GM21390 (cell line): Measurements from ENCODE around the gene EBI3.
"Not testable (repeated sequence)": the region's sequence is repeated elsewhere in the genome, so short reads cannot be mapped to it uniquely, and the experiment has no call there.

Experiments used
- ATAC-seq: cut with Tn5 transposase; IDR thresholded peaks from one replicate; pipeline ENCODE4 v1.9.1; 2021; ENCODE audit not compliant: unreplicated experiment

Gene EBI3

GRCh38 chr19:4199699-4200293, 29.5 kb upstream of the EBI3 start:
- no peak for ATAC-seq

- ATAC-seq: no peak
Measured at GRCh38 chr19:4200940-4201542, 28.3 kb upstream of the EBI3 start.

GRCh38 chr19:4201798-4202197, 27.5 kb upstream of the EBI3 start:
- ATAC-seq: no peak

DNA sequence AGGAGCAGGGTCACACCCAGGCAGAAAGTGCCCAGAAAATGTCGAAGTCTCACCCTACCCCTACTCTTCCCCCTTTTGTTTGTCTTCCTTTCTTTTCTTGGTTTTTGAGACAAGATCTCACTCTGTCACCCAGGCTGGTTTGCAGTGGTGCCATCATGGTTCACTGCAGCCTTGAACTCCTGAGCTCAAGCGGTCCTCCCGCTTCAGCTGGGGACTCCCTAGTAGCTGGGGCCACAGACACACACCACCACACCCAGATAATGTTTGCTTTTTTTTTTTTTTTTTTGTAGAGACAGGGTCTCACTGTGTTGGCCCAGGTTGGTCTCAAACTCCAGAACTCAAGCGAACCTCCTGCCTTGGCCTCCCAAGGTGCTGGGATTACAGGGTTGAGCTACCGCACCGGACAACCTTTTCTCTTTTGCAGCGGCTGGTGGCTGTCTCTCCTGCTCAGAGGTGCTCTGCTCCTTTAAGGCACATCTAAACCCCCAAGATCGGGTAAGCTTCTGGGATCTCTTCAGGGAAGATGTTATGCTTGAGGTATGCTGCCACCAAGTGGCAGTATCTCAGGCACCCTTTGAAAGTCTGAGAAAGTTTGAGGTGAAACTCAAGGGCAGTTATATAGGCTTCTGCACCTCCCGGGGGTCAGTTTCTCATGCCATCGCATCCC, 22.4 kb upstream of the EBI3 start:
- ATAC-seq: no peak

DNA sequence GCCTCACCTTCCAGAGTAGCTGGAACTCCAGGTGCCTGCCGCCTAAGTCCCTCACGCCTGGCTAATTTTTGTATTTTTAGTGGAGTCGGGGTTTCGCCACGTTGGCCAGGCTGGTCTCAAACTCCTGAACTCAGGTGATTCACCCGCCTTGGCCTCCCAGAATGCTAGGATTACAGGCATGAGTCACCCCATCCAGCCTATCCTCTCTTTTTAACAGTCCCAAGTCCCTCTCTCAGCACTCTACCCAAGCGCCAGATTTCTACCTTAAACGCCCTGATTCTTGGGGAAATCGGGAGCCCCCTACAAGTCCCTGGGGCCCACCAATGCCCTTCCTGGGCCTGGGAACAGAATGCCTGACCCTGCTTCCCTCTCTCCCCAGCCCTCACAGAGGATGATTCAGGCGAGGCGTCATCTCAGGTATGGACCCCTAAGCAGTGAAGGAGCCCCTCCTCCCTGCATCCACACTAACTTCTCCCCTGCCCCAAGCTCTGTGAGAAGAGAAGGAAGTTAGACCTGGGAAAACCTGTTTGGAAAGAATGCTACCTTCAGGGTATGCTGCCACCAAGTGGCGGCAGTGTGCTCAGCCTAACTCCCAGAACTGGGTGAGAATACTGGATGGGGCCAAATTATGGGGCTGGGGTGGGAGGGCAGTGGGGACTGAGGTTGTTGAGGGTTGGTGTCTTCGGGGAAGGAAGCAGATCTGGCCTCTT, 20.8 kb upstream of the EBI3 start:
- ATAC-seq: no peak

- no peak for ATAC-seq
Measured at GRCh38 chr19:4210166-4210731, 19.1 kb upstream of the EBI3 start.

GRCh38 chr19:4213116-4213515, 16.2 kb upstream of the EBI3 start:
- no peak for ATAC-seq

DNA sequence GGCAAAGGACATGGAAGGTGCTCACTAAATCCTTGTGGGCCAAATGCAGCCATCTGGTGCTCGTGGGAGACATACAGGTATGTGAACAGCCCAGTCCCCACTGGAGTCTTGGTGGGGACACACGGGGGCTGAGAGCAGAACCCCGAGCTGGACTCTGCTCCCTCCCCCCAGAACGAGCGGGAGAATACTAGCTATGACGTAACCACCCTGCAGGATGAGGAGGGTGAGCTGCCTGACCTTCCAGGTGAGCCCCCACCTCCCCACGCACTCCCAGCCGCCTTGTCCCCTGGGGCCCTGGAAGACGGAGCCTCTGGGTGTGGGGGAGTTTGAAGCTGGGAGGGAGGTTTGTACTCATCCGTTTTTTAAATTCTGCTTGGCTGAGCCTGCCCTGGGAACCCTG, 13.5 kb upstream of the EBI3 start:
- no peak for ATAC-seq

- no peak for ATAC-seq
Measured at GRCh38 chr19:4216846-4217245, 12.5 kb upstream of the EBI3 start.

DNA sequence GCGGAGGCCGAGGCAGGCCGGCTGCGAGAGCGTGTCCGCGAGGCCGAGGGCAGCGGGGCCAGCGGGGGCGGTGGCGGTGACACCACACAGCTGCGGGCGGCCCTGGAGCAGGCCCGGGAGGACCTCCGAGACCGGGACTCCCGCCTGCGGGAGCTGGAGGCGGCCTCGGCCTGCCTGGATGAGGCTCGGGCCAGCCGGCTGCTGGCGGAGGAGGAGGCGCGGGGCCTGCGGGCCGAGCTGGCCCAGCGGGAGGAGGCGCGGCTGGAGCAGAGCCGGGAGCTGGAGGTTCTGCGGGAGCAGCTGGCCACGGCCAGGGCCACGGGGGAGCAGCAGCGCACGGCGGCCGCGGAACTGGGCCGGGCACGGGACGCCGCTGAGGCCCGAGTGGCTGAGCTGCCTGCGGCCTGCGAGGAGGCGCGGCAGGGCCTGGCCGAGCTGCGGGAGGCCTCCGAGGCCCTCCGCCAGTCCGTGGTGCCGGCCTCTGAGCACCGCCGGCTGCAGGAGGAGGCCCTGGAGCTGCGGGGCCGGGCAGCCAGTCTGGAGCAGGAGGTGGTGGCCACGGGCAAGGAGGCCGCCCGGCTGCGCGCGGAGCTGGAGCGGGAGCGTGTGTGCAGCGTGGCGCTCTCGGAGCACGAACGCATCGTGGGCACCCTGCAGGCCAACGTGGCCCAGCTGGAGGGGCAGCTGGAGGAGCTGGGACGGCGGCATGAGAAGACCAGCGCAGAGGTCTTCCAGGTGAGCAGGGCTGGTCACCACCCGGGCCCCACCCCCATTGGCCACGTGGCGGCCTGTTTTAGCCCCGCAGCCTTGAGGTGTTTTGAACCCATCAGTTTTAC, 11.7 kb upstream of the EBI3 start:
- no peak for ATAC-seq

DNA sequence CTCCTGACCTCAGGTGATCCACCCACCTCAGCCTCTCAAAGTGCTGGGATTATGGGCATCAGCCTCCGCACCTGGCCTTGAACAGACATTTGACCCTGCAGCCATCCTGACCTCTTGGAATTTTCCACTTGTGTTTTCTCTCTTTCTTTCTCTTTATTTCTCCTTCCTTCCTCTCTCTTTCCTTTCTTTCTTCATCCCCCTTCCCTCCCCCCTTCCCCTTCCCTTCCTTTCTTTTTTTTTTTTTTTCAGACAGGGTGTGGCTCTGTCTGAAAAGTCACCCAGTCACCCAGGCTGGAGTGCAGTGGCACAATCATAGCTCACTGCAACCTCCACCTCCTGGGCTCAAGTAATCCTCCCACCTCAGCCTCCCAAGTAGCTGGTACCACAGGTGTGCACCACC, 10.8 kb upstream of the EBI3 start:
- not testable (repeated sequence) for ATAC-seq

- no peak for ATAC-seq
Measured at GRCh38 chr19:4220188-4220587, 9.1 kb upstream of the EBI3 start.

- ATAC-seq: no peak
Measured at GRCh38 chr19:4224470-4224869, 4.9 kb upstream of the EBI3 start.

- ATAC-seq: no peak
Measured at GRCh38 chr19:4225885-4226284, 3.4 kb upstream of the EBI3 start.

- ATAC-seq: no peak
Measured at GRCh38 chr19:4227771-4228170, 1.6 kb upstream of the EBI3 start.

GRCh38 chr19:4228765-4229178, 551 bp upstream of the EBI3 start:
- ATAC-seq: no peak

DNA sequence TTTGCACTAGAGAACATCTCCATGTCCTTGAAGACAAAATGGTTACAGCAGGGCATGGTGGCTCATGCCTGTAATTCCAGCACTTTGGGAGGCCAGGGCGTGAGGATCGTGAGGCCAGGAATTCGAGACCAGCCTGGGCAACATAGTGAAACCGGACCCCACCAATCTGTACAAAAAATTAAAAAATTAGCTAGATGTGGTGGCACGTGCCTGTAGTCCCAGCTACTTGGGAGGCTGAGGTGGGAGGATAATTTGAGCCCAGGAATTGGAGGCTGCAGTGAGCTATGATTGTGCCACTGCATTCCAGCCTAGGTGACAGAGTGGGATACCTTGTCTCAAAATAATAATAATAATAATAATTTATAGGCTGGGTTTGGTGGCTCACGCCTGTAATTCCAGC, 914 bp downstream of the EBI3 start:
- ATAC-seq: not testable (repeated sequence)

DNA sequence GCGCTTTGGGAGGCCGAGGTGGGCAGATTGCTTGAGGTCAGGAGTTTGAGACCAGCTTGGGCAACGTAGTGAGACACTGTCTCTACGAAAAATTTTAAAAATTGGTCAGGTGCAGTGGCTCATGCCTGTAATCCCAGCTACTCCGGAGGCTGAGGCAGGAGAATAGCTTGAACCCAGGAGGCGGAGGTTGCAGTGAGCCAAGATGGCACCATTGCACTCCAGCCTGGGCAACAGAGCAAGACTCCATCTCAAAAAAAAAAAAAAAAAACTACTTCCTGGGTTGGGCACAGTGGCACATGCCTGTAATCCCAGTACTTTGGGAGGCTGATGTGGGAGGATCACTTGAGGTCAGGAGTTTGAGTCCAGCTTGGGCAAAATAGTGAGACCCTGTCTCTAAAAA, 2.2 kb downstream of the EBI3 start:
- ATAC-seq: not testable (repeated sequence)

DNA sequence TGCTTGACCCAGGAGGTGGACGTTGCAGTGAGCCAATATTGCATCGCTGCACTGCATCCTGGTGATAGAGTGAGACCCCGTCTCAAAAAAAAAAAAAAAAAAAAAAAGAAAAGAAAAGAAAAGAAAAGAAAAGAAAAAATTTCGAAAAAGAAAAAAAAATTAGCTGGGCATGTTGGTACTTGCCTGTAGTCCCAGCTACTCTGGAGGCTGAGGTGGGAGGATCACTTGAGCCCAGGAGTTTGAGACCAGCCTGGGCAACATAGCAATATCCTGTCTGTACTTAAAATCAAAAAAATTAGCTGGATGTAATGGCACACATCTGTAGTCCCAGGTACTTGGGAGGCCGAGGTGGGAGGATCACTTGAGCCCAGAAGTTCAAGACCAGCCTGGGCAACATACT, 2.8 kb downstream of the EBI3 start:
- ATAC-seq: not testable (repeated sequence)

- ATAC-seq: no peak
Measured at GRCh38 chr19:4232614-4233281, 3.4 kb downstream of the EBI3 start.
